Ovary (tissue), 3 donors: ENCODE results near the gene RFFL.

Source experiments
- CTCF ChIP-seq, 3 donors: fragments of 450-650 bp in 2 of 3; fragments of 200-600 bp in 1 of 3; IDR thresholded peaks; one replicate each; pipeline versions ENCODE4 v1.5.1 to v1.8.0; 2016 to 2022; ENCODE audit warnings: antibody characterized with exemption in 3 of 3, mild to moderate bottlenecking in 1 of 3
- POLR2A ChIP-seq: fragments of 450-650 bp; IDR thresholded peaks from one replicate; pipeline ENCODE4 v1.6.1; 2017; ENCODE audit warnings: antibody characterized with exemption, mild to moderate bottlenecking, moderate library complexity
- donor health status: DM: no; HTN: no; CAD: no.

GRCh38 chr17:35103271-35103670, 39.8 kb upstream of the RFFL start:
- no peak for TF ChIP-seq CTCF (IDR thresholded peaks at IDR 0.05)
- TF ChIP-seq POLR2A = no peak
